RWPE2 (cell line): Measurements from ENCODE around the gene SLC36A2.
A peak's percentile ranks its signal among the peaks of the same experiment; 100 is the strongest.

ENCODE experiments used
- ATAC-seq: fragments of 200-7000 bp; cut with Tn5 transposase; 3 replicates; pipeline ENCODE4 v1.9.1; 2021; ENCODE audit warnings: low read depth
- DNase-seq: peaks from one replicate; pipeline ENCODE4 v3.0.0-alpha.2; 2020; ENCODE audit warnings: low spot score
- H3K27ac ChIP-seq: fragments of 450-650 bp; 2 replicates; pipeline ENCODE4 v1.5.1; 2017; ENCODE audit warnings: mild to moderate bottlenecking; ENCODE audit not compliant: poor library complexity, severe bottlenecking
- H3K27me3 ChIP-seq: fragments of 250-450 bp; sonication (Bioruptor Pico); 2 replicates; pipeline ENCODE4 v1.5.1; 2021; ENCODE audit warnings: mild to moderate bottlenecking, moderate library complexity; ENCODE audit not compliant: insufficient read depth, poor library complexity, severe bottlenecking
- H3K36me3 ChIP-seq: fragments of 250-450 bp; sonication (Bioruptor Pico); 2 replicates; pipeline ENCODE4 v1.5.1; 2020; ENCODE audit warnings: low read depth, mild to moderate bottlenecking, moderate library complexity
- H3K4me1 ChIP-seq: fragments of 250-450 bp; sonication (Bioruptor Pico); 2 replicates; pipeline ENCODE4 v1.5.1; 2021; ENCODE audit warnings: mild to moderate bottlenecking, moderate library complexity; ENCODE audit not compliant: insufficient read depth, poor library complexity, severe bottlenecking
- H3K4me3 ChIP-seq: fragments of 250-450 bp; sonication (Bioruptor Pico); 2 replicates; pipeline ENCODE4 v1.5.1; 2021; ENCODE audit warnings: mild to moderate bottlenecking, moderate library complexity; ENCODE audit not compliant: severe bottlenecking
- H3K9me3 ChIP-seq: fragments of 250-450 bp; sonication (Bioruptor Pico); 2 replicates; pipeline ENCODE4 v1.5.1; 2021; ENCODE audit warnings: mild to moderate bottlenecking, moderate library complexity; ENCODE audit not compliant: severe bottlenecking
- CTCF ChIP-seq: fragments of 450-650 bp; IDR thresholded peaks from one replicate; pipeline ENCODE4 v1.5.1; 2017; ENCODE audit warnings: mild to moderate bottlenecking, moderate library complexity; ENCODE audit not compliant: poor library complexity, severe bottlenecking

The SLC36A2 gene

GRCh38 chr5:151320481-151320880 is 26.9 kb downstream of the SLC36A2 start:
- ATAC-seq, result no peak

GRCh38 chr5:151318850-151319732 is 28.3 kb downstream of the SLC36A2 start:
- H3K27me3 ChIP-seq, result no peaks in the 10 kb centered on the region
- H3K27ac ChIP-seq, result no peak overlapping the region

More at GRCh38 chr5:151320481-151320880, 26.9 kb downstream of the SLC36A2 start:
- Histone ChIP-seq H3K9me3 (no peaks in the 10 kb centered on the region), H3K27me3 (no peaks in the 10 kb centered on the region), H3K27ac (no peak overlapping the region), H3K36me3 (no peaks in the 10 kb centered on the region), H3K4me1 (no peaks in the 10 kb centered on the region), H3K4me3 (no peak overlapping the region)
- no peak for TF ChIP-seq CTCF
- no peak for DNase-seq

GRCh38 chr5:151317871-151318270 is 29.5 kb downstream of the SLC36A2 start:
- H3K9me3 ChIP-seq, result no peaks in the 10 kb centered on the region
- no peaks in the 10 kb centered on the region for H3K27me3 ChIP-seq
- no peaks in the 10 kb centered on the region for H3K36me3 ChIP-seq
- no peak overlapping the region for H3K4me3 ChIP-seq
- H3K4me1 ChIP-seq, result no peaks in the 10 kb centered on the region
- DNase-seq (no peak), ATAC-seq (no peak)
- TF ChIP-seq CTCF, result no peak
- H3K27ac ChIP-seq, result no peak overlapping the region

More at GRCh38 chr5:151318850-151319732, 28.3 kb downstream of the SLC36A2 start:
- peak; percentile 36 for TF ChIP-seq CTCF
- Histone ChIP-seq H3K4me1 (no peaks in the 10 kb centered on the region), H3K36me3 (no peaks in the 10 kb centered on the region), H3K4me3 (no peak overlapping the region), H3K9me3 (no peaks in the 10 kb centered on the region)
- peak; percentile 56; the same call in 2 of the 3 replicates for ATAC-seq
- no peak for DNase-seq

GRCh38 chr5:151315998-151316597 is 31.3 kb downstream of the SLC36A2 start:
- DNase-seq (no peak), ATAC-seq (peak; percentile 93)
- H3K27ac ChIP-seq, result no peak overlapping the region
- no peaks in the 10 kb centered on the region for H3K36me3 ChIP-seq
- no peaks in the 10 kb centered on the region for H3K4me1 ChIP-seq
- TF ChIP-seq CTCF, result peak; percentile 98
- no peak overlapping the region for H3K4me3 ChIP-seq
- no peaks in the 10 kb centered on the region for H3K27me3 ChIP-seq
- H3K9me3 ChIP-seq, result no peaks in the 10 kb centered on the region
